CD4-positive, alpha-beta T cell treated with Interleukin-15 for 1 hour (primary cell): ENCODE data around the gene CA10.

Experiments used
- DNase-seq: peaks from one replicate; pipeline ENCODE4 v3.0.0-alpha.2; 2020

The CA10 gene

DNA sequence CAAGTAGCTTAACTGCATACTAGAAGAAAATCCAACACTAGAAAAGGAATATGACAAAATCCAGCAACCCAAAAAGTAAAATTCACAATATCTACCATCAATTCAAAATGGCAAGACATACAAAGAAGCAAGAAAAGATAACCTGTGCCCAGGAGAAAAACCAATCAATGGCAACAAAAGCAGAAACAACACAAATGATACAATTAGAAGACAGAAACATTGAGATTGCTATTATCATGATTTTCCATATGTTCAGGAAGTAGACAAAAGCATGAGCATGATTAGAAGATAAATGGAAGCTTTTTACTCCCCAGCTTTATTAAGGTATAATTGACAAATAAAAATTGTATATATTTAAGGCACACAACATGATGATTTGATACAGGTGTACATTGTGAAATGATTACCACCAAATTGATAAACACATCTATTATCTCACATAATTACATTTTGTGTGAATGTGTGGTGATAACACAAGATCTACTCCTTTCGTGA lies 117.3 kb downstream of the CA10 start:
- DNase-seq = no peak

DNA sequence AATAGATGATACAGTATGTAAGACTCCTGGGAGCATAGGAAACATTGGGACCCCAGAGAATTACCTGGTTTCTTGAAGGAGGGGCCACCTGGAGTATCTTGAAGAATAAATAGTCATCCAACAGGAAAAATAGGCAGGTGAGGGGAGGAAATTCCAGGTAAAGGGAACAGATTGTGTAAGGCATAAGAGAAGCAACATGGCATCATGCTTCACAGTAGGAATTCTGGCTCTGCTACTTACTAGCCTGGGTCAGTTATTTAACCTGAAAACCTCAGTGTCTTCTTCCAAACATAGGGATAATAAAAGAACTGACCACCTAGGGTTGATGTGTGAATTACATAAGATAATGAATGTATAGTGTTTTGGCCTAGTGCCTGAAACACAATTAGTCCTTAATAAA lies 122.1 kb downstream of the CA10 start:
- no peak for DNase-seq

DNA sequence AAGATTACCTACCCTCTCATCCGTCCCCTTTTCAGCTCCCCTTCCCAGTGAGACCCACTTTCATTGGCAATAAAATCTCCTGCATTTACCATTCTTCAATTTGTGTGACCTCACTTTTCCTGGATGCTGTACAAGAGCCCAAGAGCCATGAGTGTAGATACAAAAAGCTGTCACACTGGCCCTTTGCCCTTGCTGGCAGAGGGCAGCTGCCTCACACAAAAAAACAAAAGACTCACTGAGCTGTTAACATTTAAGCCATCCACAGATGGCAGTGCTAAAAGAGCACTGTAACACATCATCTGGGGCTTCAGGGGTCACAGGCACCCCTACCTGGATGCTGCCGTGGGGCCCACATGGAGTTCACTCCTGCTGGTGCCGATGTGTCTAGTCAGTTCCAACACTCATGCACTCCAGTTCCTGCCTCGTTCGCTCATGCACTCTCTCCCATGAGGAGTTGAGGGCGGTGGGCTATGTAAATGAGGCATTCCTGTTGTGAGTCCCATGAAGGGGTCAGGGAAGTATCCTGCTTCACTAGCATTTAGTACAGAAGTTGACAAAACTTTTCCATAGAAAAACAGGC lies 123.1 kb downstream of the CA10 start:
- DNase-seq = no peak

DNA sequence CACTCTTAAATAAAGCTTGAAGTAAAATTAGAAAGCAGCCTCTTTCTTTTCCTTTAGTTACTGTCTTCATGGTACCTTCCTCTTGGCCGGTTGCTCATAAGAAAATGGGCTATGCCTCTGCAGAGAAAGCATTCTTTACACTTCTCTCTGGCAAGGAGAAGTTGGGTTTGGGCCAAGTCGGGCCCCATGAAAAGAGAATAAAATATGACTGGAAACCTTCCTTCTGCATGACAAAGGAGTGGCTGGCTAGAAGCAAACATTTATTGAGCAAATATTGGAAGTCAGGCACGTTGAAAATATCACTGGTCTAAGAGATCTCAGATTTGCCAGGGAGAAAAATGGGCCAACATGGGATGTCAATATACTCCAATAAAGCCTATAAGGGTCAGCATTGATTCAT lies 126.1 kb downstream of the CA10 start:
- DNase-seq = no peak

DNA sequence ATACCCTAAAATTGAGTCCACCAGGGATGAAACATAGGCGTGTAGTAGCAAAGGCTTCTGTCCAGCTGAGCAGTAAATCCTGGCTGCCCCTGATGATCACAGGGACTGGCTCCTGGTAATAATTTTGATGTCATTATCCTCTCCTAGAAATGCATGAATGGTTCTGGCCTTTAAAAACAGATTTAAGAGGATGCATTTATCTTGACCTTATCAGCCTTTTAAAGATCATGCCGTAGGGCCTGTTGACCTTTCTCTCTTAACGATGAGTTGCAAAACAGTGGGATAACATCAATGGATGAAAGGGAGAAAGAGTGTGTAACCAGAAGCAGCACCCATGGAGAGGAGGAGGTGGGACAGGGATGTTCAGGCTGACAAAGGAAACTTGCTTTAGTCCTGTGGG lies 128.5 kb downstream of the CA10 start:
- no peak for DNase-seq

DNA sequence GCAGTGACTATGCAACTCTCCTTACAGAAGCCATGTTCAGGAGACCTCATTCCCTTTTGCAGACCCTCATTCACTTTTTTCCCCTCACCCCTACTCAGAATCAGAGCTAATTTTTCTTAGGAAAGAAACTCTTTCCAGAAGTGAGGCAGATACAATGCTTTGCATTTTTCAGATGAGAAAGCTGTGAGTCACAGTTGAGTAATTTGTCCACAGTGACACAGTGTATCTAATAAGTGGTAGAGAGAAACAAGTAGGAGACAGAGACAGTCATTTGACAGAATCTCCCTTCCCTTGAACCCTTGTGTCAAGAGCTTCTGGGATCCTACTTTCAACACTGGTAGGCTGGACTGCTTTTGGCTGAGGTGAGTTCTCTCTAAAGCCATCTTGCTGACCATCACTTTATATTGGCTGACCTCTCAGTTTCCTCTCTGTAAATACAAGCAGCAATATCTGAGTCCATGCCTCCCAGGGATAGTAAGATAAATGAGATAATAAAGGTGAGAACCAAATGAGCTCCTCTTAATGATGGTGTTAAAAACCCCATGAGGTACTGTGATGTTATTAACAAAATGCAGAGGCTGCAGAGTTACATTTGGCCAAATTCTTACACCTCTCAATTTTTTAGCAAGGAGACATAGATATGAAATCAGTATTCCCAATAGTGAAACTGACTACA lies 130.8 kb downstream of the CA10 start:
- DNase-seq = no peak

DNA sequence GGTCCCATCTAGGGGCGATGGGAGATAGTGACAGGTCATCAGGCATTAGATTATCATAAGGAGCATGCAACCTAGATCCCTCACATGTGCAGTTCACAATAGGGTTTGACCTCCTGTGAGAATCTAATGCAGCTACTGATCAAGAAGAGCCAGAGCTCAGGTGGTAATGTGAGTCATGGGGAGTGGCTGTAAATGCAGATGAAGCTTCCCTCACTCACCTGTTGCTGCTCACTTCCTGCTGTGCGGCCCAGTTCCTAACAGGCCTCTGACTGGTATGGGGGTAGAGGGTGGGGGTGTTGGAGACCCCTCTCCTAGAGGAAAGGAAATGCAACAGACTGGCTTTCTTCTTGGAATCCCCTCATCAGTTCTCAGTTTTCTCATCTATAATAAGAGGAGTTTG lies 131.4 kb downstream of the CA10 start:
- DNase-seq = no peak

DNA sequence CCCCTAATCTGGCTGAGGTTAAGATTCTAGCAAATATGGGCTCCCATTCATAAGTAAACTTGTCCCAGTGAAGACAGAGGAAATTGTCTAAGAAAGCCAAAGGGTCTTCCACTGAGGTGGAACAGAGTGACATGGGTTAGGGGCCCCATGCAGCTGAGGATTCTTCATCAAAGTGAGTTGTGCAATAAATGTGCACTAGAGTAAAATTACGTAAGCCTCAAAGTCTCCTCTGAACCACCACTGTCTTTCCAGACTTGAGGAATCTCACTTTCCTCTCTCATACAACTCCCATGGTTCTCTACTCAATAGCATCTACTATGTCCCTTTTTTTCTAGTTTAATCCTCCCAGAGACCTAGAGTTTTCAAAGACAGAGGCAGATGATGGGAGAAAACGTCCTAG lies 132.4 kb downstream of the CA10 start:
- DNase-seq = no peak

DNA sequence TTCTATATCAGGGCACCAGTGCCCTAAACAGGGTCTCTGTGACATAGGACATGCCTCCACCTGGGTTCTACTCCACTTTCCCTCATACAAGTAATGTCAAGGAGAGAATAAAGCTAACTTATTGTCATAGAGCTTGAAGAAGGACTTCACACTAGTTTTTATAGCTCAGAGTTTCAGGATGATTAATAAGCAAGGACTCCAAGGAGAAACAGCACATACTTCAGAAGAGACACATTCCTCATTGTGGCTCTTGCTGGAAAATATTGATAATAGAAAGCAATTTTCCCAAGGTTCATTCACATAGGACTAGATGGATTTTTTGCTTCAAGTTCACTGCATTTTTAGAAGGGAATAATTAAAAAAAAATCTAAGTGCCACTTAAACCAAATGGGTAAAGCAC lies 133.3 kb downstream of the CA10 start:
- DNase-seq = no peak

DNA sequence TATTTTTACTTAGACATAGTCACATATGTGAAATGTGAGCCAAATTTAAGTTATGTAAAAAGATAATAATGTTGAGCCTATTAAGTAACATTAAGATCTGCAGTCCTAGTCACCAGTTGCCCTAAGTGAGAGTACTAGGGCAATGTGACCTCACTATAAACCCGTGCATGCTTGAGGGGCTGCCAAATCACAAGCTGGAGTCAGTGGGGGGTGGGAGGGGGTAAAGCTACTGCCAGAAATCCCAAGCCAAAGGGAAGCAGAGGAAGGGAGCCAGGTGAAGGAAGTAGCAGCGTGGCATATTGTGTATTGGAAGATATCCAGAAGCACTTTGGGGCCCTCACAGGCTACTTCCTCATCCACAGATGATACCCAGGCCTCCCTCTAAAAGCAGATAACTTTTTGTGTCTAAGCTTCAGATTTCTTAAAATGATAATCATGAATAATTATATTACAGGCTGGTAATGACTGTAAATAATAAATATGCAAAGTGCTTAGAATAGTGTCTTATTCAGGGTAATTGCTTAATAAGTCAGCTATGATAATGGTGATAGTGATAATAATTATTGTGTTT lies 134.1 kb downstream of the CA10 start:
- no peak for DNase-seq

DNA sequence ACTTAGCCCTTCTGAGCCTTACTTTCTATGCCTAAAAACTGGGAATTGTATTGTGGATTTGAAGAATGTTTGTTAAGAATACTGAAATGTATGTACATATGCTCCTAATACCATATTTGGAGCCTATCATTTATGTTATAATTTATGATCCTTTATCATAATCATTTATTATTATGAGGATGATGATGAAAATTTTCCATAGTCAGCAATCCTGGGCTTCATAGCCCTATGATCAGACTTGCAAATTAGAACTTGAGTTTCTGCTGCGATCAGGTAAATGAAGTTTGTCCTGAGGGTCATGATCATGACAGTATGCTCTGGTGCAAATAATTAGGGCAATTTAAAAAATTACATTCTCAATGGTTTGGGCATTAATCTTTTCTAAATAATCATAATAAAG lies 147.4 kb downstream of the CA10 start:
- DNase-seq = no peak

DNA sequence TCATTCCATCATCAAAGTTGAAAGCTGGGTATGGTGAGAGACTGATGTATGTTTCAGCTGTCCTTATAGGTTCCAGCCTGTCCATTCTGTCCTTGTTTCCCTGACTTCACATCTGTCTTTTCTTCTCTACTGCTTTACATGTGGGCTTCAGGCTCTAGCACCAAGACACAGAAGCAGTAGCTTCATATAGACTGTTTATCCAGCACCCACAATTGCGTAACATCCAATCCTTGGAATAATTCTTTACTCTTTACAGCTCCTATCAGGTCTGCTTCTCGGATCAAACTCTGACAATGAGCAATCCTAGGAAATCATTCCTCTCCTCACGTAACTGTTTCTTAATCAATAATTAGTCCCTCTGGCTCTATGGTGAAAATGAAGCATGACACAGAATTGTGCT lies 158.9 kb downstream of the CA10 start:
- no peak for DNase-seq

DNA sequence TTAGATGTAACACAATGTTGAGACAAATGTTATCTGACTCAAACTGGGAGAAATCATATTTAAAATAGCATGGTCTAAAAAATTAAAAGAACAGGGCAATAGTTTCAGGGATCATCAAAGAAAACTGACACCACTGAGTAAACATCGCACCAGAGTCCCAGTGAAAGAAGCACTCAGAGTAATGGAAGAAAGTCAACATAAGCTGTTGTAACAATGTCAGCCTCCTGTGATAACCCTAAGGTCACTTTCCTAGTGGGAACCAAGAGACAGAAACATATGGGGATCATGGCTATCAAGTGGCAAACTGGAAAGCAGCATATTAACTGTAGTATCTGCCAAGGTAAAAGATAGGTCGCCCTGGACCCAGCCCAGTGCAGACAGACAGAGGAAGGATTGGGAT lies 160.8 kb downstream of the CA10 start:
- no peak for DNase-seq

DNA sequence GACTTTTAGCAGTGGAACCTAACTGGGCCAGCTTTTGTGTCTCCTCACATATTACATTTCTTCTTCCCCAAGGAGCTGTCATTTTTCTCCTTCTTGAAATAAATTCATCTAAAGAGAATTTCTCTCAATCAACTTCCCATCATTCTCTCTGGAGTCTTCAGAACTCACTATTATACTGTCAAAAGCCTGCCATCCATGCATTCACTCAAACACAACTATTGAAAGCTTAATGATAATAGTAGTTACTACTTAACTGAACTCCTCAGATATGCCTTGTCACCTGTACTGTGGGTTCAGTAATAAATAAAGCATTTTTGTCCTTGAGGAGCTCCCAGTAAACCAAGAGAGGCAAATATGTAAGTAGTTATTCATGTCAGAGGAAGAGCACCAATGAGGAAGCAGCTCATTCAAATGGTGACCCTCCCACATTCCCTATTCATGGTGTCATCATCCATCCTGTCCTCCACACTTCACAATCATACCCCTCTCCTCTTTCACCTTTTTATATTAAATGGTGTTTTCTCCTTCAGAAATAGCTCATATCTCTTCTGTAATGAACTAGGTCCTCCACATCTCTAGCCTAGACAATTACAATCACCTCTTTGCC lies 162.6 kb downstream of the CA10 start:
- no peak for DNase-seq

DNA sequence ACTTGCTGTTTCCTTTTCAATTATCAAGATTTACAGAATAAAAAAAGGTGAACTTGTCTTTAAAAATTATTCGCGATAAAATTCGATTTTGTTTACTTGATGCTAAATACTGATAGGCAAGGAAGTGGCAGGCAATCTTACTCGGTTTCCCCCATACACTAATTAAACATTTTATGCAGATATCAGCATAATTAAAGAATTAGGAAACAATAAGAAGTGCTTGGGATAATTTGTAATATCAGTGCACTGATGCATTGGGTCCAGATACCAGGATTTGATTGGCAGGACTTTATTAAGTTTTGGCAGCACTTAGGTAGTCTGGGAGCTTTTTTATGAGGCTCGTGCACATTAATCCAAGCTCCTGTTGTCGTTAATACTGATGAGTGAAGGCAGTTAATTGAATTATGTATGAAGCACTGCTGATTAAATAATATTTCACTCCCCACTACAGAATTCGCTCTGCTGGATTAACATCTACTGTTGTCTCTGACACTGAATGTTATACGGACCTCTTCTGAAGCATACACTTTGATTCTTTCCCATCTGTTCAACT lies 165.6 kb downstream of the CA10 start:
- DNase-seq = no peak

DNA sequence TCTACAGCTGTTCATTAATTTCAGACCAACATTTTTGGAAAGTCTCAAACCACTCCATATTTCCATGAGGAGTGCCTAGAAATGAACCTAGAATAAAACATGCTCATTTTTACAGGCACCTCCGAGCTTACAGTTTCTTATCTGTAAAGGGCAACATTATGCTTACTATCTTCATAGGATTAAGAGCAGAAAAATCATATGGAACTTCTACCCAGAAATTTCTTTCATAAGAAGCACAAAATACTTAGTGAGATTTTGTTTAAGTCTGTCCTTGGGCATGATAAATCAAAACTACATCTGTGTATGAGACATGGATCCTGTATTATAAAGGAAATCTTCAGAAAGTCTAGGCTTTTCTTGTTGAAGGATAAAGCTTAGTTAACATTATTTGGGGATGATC lies 187.4 kb downstream of the CA10 start:
- no peak for DNase-seq

DNA sequence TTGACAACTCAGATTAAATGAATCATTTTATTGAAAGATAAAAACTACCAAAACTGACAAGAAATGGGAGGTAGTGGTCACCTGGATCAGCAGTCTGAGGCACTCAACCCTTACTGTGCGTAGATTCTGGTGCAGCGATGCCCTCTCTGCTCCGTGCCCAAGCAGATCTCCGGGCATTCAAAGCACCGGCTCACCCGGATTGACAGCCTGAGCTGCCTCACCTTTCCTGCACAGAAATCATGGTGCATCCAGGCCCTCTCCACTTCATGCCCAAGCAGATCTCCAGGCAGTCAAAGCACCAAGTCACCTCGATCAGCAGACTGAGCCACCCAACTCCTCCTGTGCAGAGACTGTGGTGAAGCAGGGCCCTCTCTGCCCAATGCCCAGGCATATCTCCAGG lies 196.8 kb downstream of the CA10 start:
- DNase-seq = no peak

DNA sequence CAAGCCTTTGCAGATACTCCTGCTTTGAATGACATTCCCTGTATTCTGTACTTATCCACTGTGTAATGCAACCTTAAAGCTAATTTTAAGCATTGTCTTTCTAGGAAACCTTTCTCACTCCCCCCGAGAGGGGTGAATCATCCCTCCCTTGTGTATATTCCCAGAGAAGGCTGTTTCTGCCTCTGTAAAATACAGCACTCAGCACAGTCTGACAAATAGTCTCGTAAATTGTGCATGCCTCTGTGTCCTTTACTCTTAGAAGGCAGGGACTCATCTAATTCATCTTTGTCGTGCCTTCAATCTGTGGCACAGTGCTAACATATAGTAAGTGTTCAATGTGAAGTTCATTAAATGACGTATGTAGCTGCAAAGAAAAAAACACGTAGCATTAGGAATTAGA lies 200.7 kb downstream of the CA10 start:
- no peak for DNase-seq

DNA sequence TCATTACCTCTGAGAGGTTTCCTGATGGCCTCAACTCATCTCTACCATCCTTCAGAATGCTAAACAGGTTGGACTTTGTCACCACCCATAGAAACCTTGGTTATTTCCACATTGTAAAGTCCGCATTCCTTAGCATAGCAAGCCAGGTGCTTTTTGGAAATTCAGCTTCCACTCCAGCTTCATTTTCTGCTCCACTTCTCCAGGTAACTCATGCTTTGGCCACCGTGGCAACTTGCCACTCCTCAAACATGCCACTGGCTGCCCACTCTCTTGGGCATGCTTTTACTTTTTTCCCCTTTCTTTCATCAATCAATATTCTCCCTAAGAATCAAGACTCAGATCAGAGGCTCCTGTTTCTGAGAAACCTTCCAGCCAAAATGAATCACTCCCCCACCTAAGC lies 203.3 kb downstream of the CA10 start:
- DNase-seq = no peak

DNA sequence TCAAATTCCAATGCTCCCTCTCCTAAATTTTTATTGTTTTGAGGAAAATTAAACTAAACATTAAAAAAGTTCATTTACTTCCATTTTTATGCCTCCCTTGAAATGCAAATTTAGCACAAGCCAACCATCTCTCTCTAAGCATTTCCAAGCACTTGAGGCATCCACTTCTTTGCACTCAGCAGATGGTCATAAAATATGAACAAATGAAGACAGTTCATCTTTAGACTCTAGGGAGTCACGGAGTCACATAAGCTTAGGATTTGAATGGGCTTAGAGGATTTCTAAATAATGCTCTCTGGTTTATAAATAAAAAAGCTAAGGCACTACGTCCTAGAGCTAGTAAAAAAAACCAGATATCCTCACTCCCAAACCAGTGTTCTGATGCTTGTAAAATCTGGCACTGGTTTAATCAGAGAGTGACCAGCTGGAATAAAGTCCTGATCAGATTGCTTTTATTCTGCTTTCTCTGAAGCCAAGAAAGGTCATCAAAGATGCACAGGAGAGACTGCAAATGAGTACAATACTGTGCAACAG lies 204.2 kb downstream of the CA10 start:
- DNase-seq = no peak

DNA sequence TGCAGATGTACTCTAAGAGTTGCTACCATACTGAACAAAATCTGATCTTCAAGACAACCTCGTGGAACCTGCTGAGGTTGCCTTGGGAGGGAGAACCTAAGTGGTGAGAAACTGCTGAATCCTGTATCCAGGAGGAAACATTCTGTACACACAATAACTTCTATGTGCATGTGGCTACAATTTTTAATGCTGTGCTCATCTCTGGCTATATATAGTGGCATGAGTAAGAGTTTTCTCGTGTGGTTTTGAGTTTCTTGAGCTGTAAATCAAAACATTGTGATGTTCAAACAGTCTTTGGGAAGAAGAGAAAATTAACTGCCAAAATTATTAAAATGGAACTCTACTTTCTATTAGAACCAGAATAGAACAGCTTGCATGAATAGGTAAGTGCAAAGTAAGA lies 206.8 kb downstream of the CA10 start:
- no peak for DNase-seq

DNA sequence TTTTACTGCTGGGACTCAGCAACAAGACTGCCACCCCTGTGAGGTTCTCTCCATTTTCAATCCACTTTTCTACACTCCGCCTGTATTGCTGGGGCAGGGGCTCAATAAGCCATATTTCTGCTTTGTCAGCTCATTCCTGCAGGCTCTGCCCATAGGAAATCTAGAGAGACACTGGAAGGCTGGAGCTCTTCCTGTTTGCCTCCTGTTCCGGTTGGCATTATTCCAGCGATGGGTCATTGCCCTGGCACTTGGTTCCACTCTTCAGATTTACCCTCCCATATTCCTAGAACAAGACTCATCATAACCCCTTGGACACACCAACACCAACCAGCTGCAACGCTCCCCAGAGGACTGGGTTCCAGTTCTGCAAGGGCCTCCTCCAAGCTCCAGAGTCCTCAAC lies 210.4 kb downstream of the CA10 start:
- no peak for DNase-seq

DNA sequence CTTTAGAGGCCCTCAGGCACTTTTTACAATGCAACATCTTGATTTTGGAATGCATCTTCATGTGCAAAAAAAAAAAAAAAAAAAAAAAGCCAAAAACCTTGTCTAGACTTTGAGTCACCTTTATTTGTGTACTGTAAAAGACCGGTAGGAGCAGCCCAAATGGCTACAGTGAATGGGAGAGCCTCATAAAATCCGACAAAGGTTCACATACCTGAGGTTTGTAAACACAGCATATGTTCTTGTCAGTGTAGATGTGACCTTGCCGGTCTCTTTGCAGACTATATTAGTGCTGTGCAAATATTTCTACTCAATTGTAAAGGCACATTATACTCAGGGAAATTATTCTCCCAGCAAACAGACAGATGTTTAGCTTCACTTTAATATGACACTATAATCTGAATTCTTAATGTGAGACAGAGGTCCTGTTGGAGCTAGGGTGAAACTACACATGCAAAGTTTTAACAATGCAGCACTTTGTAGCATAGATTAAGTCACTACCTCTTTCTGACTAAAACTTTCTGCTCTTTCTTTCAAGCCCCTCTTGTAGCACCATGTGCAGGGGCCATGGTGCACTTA lies 211.3 kb downstream of the CA10 start:
- DNase-seq = no peak
